ENCODE data around the gene COL9A1.

DNA sequence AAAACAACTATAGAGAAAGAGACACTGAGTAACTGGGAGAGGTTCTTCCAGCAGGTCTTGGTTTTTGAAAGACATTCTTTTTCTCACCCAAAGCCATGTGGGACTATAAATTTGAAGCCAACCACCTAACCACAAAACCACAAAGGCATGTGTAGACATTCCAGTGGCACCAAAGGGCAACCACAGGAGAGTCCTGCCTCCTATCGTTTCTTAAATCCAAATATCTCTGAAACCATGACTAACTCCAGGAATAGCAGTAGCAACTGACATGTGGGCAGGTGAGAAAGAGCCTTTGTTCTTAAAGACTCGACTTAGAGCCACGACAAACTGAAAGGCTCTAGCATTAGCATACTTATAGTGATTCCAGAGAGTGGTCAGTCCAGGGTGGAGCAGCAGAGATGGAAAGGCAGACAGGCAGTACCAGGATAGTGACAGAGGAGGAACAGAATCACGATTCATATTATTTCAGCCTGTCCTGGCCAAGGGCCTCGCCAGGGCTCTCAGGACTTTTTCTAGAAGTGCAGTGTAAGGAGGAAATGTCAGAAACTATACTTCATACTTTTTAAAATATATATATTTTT lies 9.4 kb upstream of the COL9A1 start:
- TF ChIP-seq, protein P1, sequence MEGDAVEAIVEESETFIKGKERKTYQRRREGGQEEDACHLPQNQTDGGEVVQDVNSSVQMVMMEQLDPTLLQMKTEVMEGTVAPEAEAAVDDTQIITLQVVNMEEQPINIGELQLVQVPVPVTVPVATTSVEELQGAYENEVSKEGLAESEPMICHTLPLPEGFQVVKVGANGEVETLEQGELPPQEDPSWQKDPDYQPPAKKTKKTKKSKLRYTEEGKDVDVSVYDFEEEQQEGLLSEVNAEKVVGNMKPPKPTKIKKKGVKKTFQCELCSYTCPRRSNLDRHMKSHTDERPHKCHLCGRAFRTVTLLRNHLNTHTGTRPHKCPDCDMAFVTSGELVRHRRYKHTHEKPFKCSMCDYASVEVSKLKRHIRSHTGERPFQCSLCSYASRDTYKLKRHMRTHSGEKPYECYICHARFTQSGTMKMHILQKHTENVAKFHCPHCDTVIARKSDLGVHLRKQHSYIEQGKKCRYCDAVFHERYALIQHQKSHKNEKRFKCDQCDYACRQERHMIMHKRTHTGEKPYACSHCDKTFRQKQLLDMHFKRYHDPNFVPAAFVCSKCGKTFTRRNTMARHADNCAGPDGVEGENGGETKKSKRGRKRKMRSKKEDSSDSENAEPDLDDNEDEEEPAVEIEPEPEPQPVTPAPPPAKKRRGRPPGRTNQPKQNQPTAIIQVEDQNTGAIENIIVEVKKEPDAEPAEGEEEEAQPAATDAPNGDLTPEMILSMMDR (conservative IDR thresholded peaks at IDR 0.05 in 1 of 2, IDR thresholded peaks at IDR 0.05 in 1 of 2; ENCODE audit: extremely low read depth in 1 of 2, insufficient read depth in 1 of 2, low read depth in 1 of 2, low read length in 2 of 2): no peak
- no peak for TF ChIP-seq EZH2 (IDR thresholded peaks at IDR 0.05; ENCODE audit: borderline replicate concordance, low read length)

All from mammary epithelial cell (primary cell).